Activated gamma-delta T cell (primary cell): ENCODE results near the gene EPAS1.

Experiments
- DNase-seq: peaks from one replicate; lab custom pipeline; 2025; lab: John Stamatoyannopoulos, UW

EPAS1 gene

GRCh38 chr2:46364797-46365457, 67.7 kb downstream of the EPAS1 start:
- no peak for DNase-seq

- DNase-seq: no peak
These were observed 68.9 kb downstream of the EPAS1 start for GRCh38 chr2:46365913-46366667.

- DNase-seq: no peak
These were observed 69.5 kb downstream of the EPAS1 start for GRCh38 chr2:46366668-46367052.

- no peak for DNase-seq
These were observed 70.1 kb downstream of the EPAS1 start for GRCh38 chr2:46367286-46367685.

GRCh38 chr2:46368401-46368800, 71.2 kb downstream of the EPAS1 start:
- no peak for DNase-seq

- DNase-seq: no peak
These were observed 72.6 kb downstream of the EPAS1 start for GRCh38 chr2:46369783-46370182.

- no peak for DNase-seq
These were observed 74.6 kb downstream of the EPAS1 start for GRCh38 chr2:46371854-46372253.

- DNase-seq: no peak
These were observed 75.3 kb downstream of the EPAS1 start for GRCh38 chr2:46372475-46372874.

GRCh38 chr2:46373238-46373637, 76.0 kb downstream of the EPAS1 start:
- DNase-seq: no peak

GRCh38 chr2:46375566-46376125, 78.4 kb downstream of the EPAS1 start:
- DNase-seq: no peak

GRCh38 chr2:46376586-46376985, 79.4 kb downstream of the EPAS1 start:
- no peak for DNase-seq

GRCh38 chr2:46377101-46377581, 79.9 kb downstream of the EPAS1 start:
- no peak for DNase-seq

GRCh38 chr2:46377666-46378560, 80.7 kb downstream of the EPAS1 start:
- no peak for DNase-seq

- no peak for DNase-seq
These were observed 81.4 kb downstream of the EPAS1 start for GRCh38 chr2:46378616-46379015.

- no peak for DNase-seq
These were observed 82.2 kb downstream of the EPAS1 start for GRCh38 chr2:46379213-46380037.

- DNase-seq: no peak
These were observed 83.1 kb downstream of the EPAS1 start for GRCh38 chr2:46380038-46380940.

GRCh38 chr2:46381263-46381849, 84.1 kb downstream of the EPAS1 start:
- DNase-seq: no peak

- DNase-seq: no peak
These were observed 84.7 kb downstream of the EPAS1 start for GRCh38 chr2:46381871-46382270.

- DNase-seq: no peak
These were observed 85.3 kb downstream of the EPAS1 start for GRCh38 chr2:46382331-46383112.
